Stimulated activated CD4-positive, alpha-beta T cell treated with anti-CD3 and anti-CD28 coated beads, Interleukin-1b, Interleukin-23, amount 100 ng/mL, for 48 hours (primary cell): ENCODE data around the gene ZNF407.

Source experiments
- DNase-seq: peaks from one replicate; pipeline ENCODE4 v3.0.0-alpha.2; 2020

Gene ZNF407

GRCh38 chr18:75063615-75064512, 466.2 kb downstream of the ZNF407 start:
- no peak for DNase-seq

GRCh38 chr18:75064513-75064905, 466.8 kb downstream of the ZNF407 start:
- no peak for DNase-seq

DNA sequence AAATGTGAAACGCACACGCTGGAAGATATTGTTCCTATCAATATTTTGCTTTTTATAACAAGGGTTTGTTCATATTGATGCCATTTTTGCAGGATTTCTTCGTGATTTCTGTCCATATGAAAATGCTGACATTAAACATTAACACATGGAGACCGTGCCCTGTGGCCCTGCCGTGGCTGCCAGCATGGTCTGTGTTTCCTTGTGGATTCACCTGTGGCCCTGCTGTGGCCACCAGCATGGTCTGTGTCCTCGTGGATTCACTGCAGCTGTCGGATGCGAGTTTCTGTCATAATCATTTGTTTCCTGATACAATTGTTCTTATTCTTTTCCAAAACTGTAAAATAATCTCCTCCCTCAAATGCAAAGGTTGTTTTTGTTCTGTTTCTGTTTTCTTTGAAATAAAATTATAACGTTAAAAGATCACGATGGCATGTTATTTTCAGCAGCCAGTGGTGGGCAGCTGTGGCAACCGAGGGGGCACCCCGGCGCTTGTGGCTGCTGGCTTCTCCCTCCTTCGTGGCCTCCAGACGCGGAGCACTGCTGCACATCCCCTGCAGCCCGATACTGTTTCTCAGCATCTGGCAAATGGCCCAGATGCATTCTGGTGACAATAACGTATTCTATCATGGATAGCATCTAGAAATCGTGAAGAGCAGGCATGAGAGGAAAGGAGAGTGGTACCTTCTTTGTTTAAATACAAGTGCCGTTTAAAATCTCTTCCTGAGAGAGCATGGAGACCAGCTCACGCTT, 467.8 kb downstream of the ZNF407 start:
- no peak for DNase-seq

- DNase-seq: no peak
Measured at GRCh38 chr18:75066021-75066880, 468.6 kb downstream of the ZNF407 start.

GRCh38 chr18:75066936-75067335, 469.3 kb downstream of the ZNF407 start:
- DNase-seq: no peak

DNA sequence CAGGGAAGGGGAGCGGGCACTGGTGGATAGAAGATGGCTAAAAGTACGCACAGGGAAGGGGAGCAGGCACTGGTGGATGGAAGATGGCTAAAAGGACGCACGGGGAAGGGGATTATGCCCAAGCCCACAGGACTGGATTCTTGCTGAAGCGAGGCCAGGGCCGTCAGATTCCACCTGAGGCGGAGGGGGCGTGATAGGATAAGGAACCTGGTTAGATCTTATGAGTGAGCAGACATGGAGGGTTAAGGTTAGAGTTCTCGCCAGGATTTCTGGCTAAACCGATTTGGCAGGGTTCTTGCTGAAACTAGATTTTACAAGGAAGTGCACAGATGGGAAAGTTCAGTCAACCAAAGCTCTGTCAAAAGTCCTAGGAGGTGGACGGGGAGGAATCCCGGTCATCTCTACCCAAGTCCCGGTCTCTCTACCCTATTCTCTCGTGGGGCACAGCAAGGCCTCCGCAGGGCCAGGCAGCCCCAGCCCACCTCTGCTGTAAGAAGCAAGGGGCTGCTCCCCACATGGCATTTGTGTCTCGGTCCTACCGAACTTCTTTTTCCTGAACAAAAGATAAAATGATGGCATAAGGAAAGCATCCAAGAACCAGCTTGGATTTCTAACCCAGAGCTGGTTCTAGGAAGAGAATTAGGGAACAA, 470.5 kb downstream of the ZNF407 start:
- DNase-seq: no peak

GRCh38 chr18:75068682-75069435, 471.2 kb downstream of the ZNF407 start:
- no peak for DNase-seq

- no peak for DNase-seq
Measured at GRCh38 chr18:75070235-75070624, 472.6 kb downstream of the ZNF407 start.

- peak; percentile 81 for DNase-seq
Measured at GRCh38 chr18:75070625-75071483, 473.2 kb downstream of the ZNF407 start.

DNA sequence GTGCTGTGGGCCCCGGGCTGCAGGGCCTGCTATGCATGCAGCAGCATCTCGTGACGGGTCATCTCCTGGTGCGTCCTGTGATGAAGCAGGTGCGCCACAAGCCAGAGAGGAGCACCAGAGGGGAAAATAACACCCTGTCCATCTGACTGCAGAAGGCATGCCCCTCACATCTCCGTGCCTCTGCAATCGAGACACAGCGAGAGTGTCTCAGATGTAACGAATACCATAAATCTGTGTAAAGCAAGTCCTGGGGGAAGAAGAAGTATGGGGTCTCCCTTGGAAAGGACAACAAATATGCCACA, 473.8 kb downstream of the ZNF407 start:
- DNase-seq: no peak

- DNase-seq: no peak
Measured at GRCh38 chr18:75071866-75072671, 474.4 kb downstream of the ZNF407 start.

DNA sequence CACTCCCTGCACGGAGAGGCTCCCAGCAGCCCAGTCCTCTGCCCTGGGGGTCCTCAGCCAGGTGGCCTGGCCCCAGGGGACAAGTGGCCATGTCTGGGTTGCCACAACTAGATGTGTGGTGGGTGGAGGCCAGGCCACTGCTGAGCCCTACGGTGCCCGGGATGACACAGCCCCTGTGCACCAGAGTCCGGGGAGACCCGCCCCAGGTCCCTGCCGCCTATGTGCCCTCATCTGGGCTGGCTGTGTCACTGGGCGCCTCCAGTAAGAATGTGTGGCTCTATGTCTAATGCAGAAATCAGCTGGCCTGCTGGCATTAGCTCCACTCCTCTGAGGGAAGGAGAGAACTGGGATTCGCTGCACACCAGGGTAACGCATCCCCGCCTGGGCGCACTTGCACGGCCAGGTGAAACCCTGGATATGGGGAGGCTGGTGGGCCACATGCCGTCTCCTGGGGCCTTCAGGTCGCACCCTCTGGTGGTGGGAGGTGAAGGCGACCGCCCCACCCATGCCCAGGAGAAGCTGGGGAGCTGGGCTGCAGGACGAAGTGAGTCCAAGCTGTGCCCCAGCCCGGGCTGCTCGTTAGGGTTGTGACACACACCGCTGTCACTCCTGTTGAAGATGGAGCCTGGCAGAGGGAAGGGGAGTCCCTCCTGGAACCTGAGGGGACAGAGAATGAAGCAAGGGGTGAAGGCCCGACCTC, 475.2 kb downstream of the ZNF407 start:
- DNase-seq: no peak

DNA sequence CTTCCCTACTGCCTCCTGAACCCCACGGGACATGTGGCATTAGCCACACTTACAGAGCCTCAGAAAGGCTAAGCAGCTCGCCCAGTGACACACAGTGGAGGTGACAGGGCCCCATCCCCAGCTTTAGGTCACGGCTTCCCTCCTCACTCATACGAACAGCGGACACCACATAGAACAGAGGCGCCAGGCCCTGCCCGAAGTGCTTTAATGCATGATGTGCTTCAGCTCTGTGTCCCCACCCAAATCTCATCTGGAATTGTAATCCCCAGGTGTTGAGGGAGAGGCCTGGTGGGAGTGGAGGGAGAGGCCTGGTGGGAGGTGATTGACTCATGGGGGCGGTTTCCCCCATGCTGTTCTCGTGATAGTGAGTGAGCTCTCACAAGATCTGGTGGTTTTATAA, 476.0 kb downstream of the ZNF407 start:
- DNase-seq: no peak

GRCh38 chr18:75074196-75075015, 476.7 kb downstream of the ZNF407 start:
- no peak for DNase-seq

DNA sequence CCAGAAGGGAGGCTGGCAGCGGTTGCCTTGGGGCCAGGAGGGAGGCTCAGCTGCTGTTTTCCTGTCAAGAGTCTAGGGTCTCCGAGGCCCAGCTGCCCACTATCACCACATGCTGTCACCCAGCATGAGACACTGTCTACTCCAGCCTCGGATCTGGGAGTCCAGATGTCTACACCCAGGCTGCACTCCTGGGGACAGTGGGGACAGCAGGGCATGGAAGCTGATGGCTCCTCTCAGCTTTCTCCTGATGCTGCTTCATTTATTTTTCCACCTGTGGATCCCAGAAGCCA, 477.3 kb downstream of the ZNF407 start:
- no peak for DNase-seq

DNA sequence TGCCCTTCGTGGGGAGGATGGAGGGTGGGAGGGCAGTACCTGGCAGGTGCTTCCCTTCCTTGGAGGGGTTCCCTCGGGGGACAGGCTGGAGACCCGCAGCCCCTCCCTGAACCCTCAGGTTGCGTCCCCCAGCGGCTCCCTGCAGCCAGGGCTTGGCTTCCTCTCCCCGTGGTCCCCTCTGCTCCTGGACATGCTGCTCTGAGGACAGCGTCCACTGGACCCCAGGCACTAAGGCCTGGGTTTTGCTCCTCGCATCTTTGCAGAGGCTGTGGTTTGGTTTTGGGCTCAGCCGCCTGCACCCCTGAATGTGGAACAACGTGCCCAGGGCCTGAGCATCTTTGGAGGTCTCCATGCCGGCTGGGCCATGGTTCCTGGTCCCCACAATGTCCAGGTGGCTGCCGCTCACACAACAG, 477.8 kb downstream of the ZNF407 start:
- DNase-seq: no peak

DNA sequence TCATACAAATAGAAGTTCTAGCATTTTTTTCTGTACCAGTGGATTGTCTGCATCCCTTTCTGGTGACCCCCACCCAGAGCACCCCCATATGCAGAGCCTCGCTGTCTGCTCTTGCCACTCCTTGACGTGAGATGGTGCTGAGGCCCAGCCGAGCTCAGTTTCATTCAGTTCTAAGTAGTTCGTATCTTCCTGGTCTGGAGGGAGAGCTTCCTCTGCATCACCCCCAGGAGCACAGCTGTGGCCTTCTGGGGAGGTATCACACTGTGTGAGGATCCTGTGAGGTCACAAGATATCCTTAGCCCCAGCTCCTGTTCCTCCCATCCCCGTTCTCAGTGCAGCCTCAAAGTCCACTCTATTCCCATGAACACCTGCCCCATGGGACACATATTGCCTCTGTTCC, 478.6 kb downstream of the ZNF407 start:
- DNase-seq: no peak

DNA sequence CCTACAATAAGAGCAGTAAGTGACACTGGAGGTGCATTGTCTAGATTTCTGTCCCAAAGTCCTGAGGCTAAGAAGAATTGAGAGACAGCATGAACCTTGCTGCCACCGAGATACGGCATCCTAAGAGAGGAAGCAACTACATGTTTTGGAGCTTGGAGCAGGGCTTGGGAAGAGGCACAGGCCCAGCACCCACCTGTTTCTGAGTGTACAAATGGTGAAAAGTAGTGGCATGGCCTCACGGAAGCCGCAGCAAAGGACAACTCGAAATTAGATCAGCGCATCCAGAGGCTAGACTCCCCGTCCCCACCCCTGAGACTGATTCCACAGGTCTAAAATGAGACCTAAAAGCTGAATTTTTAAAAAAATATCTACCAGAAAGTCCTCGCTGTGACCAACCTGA, 483.8 kb downstream of the ZNF407 start:
- no peak for DNase-seq

DNA sequence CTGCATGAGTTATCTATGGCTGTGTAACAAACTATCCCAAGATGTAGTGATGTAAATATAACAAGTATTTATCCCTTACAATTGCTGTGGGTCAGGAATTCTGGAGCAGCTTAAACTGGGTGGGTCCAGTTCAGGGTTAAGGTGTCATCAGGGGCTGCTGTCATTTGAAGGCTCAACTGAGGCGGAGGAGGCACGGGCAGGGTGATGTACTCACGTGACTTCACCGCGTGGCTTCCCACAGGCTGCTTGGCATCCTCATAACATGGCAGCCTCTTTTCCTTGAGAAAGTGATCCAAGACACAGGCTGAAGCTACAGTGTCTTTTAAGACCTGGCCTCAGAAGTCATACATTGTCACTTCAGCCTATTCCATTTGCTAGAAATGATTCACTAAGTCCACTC, 485.5 kb downstream of the ZNF407 start:
- DNase-seq: no peak
